Fibroblast of upper back skin (primary cell): ENCODE measurements around the gene COPZ1.
"Not testable (repeated sequence)": the region's sequence is repeated elsewhere in the genome, so short reads cannot be mapped to it uniquely, and the experiment has no call there.

Source experiments
- DNase-seq: peaks from one replicate; pipeline ENCODE4 v3.0.0-alpha.2; 2013

COPZ1 gene

GRCh38 chr12:54294953-54295566 is 29.9 kb upstream of the COPZ1 start:
- DNase-seq = no peak

- DNase-seq = no peak
These were observed 28.4 kb upstream of the COPZ1 start for GRCh38 chr12:54296393-54297099.

- DNase-seq = no peak
These were observed 26.0 kb upstream of the COPZ1 start for GRCh38 chr12:54298904-54299303.

- DNase-seq = peak; percentile 30
These were observed 25.3 kb upstream of the COPZ1 start for GRCh38 chr12:54299515-54300224.

- no peak for DNase-seq
These were observed 24.7 kb upstream of the COPZ1 start for GRCh38 chr12:54300225-54300731.

- DNase-seq = peak; percentile 60
These were observed 24.1 kb upstream of the COPZ1 start, which contains the start of gene NFE2 for GRCh38 chr12:54300732-54301427. TSS of gene NFE2 (minus strand) at chr12:54301015. CDS start at chr12:54295248, 5,767 bp downstream.

- no peak for DNase-seq
These were observed 23.4 kb upstream of the COPZ1 start for GRCh38 chr12:54301428-54302048.

GRCh38 chr12:54303640-54304039 is 21.3 kb upstream of the COPZ1 start:
- DNase-seq = no peak

- DNase-seq = peak; percentile 37
These were observed 20.6 kb upstream of the COPZ1 start for GRCh38 chr12:54304187-54304810.

GRCh38 chr12:54306925-54307741 is 17.8 kb upstream of the COPZ1 start:
- DNase-seq = peak; percentile 50

- DNase-seq = no peak
These were observed 13.9 kb upstream of the COPZ1 start for GRCh38 chr12:54311051-54311450.

- DNase-seq = not testable (repeated sequence)
These were observed 12.6 kb upstream of the COPZ1 start for GRCh38 chr12:54312309-54312708.

GRCh38 chr12:54321363-54321762 is 3.6 kb upstream of the COPZ1 start:
- DNase-seq = no peak

GRCh38 chr12:54325442-54326109 is 645 bp downstream of the COPZ1 start:
- not testable (repeated sequence) for DNase-seq

- no peak for DNase-seq
These were observed 3.8 kb downstream of the COPZ1 start for GRCh38 chr12:54328595-54329337.

- DNase-seq = peak; percentile 55
These were observed 4.8 kb downstream of the COPZ1 start for GRCh38 chr12:54329759-54330158.

- DNase-seq = no peak
These were observed 5.5 kb downstream of the COPZ1 start for GRCh38 chr12:54330442-54330841.

GRCh38 chr12:54331461-54331860 is 6.5 kb downstream of the COPZ1 start:
- DNase-seq = no peak

GRCh38 chr12:54333420-54334034 is 8.6 kb downstream of the COPZ1 start:
- DNase-seq = no peak
